OCI-M2 (cell line): ENCODE results near the gene KCNQ1.

ENCODE experiments used
- DNase-seq: peaks from one replicate; lab custom pipeline; 2025; ENCODE audit not compliant: unreplicated experiment; lab: John Stamatoyannopoulos, UW

The KCNQ1 gene

DNA sequence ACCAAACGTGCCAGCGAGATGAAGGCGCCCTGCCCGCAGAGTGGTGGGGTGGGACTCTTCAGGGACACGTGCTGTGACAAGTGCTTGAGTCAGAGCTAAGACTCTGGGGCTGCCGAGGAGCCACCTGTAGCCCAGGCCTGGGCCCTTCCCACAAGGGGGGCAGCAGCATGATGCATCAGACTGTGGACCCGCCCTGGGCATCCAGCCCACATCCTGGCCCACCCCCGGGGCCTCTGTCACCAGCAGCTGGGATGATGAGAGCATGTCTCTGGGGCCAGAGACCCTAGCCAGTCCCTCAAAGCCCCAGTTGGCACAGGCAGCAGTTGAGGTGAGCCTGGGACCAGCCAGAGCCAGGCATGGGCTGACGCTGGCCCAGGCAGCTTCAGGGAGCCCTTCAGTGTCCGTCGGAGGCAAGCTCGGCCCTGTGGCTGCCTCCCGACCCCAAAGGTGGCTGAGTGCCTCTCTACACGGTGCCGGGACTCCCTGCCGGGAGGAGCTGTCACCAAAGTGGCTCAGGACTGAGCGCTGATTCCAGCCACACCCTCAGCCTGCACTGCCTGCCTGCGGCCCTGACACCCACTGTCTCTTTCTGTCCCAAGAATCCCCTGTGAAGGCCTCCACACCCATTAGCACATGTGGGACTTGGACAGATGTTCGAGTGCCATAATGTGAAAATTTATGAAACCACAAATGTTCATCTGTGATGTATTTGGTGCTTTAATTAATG is 399.5 kb downstream of the KCNQ1 start:
- no peak for DNase-seq

DNA sequence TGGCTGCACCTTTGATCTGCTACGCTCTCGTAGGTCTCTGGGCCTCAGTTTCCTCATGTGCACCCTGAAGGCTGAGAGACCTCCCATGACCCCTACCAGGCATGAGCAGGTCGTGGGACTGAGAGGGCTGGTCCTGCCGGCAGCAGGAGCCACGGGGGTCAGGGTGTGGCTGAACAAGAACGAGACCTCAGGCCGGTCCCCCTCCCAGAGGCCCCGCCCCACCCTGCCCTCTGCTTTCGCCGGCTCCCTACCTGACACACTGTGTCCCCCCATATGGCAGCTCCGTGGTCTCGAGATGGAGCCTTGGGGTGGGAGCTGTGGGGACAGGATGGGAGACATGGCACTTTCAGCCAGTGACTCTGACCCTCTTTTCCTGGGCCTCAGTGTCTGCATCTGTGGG is 400.2 kb downstream of the KCNQ1 start:
- no peak for DNase-seq

DNA sequence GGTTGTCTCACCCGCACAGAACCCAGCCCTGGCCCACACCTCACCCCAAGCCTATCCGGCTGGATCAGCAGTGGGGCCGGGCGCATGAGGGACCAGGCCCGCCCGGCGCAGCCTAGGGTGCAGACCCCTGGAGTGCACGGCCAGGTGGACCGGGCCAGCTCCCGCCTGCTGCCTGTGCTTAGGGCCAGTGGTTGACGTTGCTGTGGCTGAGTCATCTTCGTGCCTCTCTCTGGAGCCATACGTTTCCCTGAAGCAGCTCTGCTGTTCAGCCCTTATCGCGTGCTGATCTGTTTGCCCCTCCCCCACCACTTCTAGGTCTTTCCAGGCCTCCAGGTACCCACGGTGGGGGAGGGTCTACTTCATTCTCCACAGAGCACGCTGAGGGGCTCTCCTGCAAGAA is 401.2 kb downstream of the KCNQ1 start:
- DNase-seq = no peak

DNA sequence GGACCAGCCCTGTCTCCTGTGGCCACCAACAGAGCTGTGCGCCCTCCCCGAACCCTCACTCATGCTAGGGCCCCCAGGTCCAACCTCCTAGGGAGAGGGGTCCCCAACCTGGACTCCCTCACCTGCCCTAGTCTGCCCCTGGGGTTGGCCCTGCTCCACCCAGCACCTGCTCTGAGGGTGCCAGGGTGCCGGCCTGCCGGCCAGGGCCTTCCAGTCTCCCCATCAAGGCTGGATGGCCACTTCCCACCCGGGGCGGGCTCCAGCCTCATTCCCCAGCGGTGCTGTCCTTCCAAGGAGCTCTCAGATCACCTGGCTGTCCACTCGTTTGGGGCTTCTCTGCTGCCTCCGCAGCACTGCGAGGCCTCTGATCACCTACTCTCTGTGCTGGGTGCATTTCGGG is 401.7 kb downstream of the KCNQ1 start:
- no peak for DNase-seq

DNA sequence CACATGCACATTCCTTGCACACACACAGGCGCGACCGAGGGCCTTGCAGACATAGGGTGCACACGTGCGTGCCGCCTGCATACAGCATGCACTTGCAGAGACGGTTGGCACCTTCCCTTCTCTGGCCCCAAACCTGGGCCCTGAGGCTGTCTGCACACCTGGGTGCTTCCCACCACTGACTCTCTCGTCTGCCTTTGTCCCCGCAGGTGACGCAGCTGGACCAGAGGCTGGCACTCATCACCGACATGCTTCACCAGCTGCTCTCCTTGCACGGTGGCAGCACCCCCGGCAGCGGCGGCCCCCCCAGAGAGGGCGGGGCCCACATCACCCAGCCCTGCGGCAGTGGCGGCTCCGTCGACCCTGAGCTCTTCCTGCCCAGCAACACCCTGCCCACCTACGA is 402.8 kb downstream of the KCNQ1 start:
- no peak for DNase-seq

DNA sequence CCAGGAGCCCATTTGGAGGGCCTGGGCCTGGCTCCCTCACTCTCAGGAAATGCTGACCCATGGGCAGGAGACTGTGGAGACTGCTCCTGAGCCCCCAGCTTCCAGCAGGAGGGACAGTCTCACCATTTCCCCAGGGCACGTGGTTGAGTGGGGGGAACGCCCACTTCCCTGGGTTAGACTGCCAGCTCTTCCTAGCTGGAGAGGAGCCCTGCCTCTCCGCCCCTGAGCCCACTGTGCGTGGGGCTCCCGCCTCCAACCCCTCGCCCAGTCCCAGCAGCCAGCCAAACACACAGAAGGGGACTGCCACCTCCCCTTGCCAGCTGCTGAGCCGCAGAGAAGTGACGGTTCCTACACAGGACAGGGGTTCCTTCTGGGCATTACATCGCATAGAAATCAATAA is 403.7 kb downstream of the KCNQ1 start:
- DNase-seq = no peak

DNA sequence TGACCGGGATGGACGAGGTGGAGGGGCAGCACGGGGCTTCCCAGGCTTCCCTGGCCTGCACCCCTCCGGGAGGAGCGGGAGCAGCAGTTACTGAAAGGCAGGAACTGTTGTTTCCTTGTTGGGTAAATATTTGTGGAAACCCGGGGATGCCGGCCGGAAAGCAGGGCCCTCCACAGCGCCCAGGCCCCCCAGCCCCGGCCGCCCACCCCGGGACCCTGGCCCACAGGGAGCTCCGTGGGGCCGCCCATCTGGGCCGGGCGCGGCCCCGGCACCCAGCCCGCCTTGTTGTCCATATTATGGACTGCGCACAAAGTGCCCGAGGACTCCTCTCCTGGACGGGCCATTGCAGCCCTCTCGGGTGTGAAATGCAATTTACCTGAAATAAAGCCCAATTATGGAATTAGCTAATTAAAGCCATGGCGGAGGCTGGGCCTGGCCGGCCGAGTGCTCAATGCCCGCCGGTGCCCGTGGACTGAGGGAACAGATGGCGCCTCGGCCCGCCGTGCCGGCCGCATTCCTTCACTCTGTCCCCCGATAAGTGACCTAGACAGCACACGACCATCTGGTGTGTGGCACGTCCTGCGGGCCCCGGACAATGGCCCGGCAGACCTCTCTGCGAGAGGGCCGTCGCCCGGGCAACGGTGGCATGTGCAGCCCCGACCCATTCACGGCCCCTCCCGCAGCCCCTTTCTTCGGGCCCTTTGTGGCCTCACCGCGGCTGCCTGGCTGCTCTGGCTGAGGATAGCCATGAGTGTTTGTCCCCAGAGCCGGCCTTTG is 405.4 kb downstream of the KCNQ1 start:
- DNase-seq = no peak

DNA sequence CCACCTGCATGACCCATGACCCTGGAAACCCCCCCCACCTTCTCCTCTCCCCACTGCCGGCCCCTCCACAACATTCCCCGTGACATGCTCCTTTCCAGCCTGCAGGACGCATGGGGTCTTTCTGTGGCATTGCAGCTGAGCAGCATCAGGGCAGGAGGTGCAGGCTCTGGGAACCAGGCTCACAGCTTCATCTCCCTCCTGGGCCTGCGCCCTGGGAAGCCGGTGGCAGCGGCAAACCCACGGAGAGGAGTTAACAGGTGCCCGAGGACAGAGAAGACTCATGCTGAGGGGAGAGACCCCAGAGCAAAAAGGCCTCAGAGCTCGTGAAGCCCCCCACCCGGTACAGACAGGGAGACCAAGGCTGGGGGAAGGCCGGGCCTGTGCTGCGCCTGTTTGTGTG is 408.6 kb downstream of the KCNQ1 start:
- no peak for DNase-seq

DNA sequence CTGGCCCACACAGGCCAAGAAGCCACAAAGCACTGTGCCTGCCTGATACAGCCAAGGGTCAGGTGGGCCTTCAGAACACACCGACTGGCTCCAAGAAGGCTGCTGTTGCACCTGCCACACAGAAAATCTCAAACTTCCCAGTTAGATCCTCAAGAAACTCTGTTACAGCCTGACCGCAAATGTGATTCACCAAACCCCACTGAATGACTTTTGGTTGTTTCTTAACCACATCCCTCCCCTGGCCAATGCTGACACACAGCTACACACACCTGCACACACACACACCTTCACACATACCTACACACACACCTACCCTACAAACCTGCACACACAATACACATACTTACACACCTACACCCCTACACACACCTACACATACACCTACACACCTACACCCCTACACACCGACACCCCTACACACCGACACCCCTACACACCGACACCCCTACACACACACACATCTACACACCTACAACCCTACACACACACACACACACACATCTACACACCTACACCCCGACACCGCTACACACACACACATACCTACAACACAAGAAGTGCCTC is 409.3 kb downstream of the KCNQ1 start:
- DNase-seq = no peak

DNA sequence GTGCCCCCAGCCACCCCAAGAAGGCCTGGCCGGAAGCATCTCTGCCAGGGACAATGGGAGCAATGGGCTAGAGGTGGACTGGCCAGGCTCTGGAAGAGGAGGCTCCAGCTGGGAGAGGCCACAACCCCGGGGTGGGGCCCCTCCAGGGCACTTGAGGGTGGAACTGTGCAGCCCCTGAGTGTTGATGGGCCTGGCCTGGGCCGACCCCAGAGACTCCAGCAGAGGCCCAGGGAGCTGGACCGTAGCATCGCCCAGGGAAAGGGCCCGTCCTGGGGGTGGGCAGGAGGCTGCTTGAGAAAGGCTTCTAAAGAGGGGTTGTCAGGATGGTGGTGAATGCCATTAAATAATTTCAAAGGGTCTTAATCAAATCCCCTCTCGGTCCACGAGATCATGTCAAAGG is 410.4 kb downstream of the KCNQ1 start:
- no peak for DNase-seq

DNA sequence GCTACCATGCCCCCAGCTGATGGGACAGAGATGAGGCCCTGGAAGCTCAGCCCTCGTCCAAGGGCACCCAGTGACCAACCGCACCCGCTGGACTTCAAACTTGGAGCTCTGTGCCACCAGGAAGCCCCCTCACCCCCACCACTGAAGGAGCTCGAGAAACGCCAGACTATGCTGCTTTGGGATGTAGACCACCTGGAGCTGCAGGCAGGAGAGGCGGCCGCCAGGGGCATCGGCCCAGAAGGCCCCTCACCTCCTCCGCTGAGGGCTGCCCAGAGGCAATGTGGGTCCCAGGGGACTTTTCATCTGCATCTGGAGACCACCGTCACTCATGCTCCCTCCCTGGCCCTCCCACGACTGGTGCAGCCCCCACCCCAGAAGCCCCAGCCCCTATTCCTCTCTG is 412.5 kb downstream of the KCNQ1 start:
- DNase-seq = no peak

DNA sequence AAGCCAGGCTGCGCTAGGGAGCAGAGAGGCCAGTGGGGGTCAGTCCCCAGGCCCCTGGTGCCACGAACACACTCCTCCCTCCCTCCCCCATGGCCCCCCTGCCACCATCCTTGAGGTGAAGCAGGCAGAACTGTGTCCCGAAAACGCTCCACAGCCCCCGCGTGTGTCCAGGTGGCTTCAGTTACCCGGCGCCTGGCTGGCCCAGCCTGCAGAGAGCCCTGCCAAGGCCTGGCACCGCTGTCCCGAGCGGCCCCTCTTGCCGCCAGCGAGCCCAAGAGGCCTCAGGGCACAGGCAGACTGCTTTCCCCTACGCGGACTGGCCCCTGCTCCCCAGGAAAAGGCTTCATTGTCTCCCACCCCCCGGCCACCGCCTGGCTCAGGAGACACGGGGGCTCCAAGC is 413.1 kb downstream of the KCNQ1 start:
- no peak for DNase-seq

DNA sequence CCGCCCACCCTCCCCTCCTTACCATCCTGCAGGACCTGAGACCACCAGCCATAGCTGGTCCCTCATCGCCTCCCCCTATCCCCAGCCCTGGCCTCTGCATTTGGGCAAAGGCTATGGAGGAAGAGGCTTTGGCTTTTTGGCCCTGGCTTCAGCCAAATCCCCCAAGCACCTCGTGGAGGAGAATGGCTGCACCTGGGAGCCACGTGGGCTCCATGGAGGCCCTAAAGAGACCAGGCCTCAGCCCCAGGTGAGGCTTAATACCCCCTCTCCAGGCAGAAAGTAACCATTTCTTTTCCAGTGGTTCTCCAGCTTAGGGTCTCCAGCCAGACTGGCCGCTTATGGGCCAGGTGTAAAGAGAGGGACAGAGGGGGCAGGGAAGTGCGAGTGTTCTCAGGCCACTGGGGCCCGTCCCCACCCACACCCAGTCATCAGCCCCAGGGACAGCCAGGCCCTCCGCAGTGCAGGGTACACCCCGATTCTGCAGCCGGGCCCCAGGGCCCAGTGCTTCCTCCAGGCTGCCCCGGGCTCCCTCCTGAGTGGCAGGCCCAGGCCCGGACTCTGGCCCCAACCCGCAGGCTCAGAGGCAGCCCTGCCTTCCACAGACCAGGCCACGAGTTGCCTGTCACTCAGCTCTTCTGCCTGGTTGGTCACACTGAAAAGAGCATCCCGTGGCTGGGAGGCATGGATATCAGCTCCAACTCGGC is 414.3 kb downstream of the KCNQ1 start:
- DNase-seq = no peak

DNA sequence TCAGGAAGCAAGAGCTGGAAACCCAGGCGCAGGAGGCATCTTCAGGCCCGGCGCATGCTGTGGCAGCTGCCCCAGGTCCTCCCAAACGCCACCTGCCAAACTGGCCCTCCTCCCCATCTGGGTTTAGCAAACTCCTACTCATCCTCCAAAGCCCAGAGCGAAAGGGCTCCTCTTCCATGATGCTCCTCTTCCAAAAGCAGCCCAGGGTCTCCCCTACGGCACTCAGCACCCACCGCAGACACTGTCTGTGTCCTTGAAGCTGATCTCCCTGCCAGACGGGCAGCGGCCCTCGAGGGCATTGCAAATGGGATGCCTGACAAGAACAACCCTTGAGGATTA is 414.9 kb downstream of the KCNQ1 start:
- no peak for DNase-seq

DNA sequence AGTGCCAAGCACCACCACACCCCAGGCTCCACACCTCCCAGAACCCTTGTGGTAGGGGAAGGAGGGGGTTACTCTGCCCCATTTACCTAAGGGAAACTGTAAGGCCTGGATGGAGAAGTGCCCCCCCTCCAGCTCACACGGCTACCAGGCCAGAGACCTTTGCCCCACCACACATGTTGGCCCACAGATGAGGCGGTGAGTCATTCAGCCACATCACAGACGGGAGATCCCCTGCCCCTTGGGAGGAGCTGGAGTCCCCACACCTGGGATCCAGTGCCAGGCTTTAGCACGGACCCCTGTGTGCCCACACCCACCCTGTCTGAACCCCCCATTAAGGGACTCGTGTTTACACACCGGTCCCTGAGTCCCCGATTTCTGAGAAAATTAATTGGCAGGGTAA is 415.8 kb downstream of the KCNQ1 start:
- DNase-seq = no peak

DNA sequence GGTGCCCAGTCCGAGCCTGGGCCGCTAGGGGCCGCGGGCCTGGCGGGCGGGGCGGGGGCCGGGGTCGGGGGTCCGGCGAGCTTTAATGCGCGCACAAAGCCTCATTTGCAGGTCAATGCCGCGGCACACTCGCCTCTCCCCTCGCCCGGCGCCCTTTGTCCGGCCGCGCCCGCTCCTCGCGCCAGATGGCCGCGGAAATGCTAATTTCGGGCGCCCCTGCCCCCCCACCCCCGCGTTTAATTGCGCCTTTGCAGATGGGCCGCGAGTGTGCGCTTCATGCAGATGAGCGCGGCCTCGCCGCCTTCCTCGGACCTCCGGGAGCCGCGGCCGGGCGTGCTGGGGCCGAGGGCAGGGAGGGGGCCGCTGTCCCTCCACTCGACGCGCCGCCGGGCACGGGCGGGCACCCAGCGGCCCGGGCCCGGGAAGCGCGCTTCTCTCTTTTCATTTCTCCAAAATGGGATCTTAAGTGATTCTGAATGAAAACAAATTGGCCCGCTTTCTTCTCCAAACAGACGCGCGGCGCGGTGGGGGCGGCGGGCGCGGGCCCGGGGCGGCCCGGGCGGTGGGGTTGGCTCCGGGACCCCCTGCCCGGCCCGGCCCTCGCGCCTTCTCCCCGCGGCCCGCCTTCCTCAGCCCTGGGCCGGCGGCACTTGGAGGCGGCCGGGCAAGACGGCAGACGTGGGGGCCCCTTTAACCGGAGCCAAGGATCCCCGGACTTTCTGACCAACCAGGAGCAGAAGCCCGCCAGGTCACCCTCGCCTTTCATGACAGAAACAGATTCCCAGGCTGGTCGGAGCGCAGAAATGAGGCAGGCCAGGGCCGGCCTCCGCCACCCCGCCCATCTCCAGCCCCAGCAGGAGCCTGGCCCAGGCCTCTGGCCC is 417.8 kb downstream of the KCNQ1 start:
- no peak for DNase-seq

DNA sequence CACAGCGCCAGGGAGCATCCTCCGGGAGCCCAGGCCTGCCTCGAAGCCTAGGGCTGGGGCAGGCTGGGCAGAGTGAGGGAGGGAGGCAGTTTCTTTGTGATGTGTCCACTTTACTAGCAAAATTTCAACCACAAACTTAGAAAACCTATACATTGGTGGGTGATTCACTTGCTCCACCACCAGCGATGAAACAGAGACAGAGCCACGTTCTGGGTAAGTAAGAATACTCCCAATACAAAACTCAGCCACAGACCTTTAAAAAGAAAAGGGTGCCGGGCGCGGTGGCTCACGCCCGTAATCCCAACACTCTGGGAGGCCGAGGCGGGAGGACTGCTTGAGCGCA is 418.4 kb downstream of the KCNQ1 start:
- no peak for DNase-seq

DNA sequence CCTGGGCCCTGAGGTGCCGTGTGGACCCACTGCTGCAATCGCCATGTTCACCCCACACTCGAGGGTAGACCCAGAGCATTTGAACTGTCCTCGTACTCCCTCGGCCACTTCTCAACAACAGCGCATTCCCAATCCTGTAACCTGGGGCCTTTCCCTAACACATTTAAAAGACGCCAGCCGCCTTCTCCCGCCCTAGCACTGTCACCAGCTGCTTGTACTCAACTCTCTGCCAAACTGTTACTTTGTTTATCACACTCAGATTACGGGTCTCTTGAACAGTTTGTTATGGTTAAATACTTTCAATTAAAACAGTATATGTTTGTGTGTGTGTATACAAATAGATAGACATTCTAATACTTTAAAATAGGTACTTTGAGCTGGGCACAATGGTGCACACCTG is 420.1 kb downstream of the KCNQ1 start:
- DNase-seq = no peak

DNA sequence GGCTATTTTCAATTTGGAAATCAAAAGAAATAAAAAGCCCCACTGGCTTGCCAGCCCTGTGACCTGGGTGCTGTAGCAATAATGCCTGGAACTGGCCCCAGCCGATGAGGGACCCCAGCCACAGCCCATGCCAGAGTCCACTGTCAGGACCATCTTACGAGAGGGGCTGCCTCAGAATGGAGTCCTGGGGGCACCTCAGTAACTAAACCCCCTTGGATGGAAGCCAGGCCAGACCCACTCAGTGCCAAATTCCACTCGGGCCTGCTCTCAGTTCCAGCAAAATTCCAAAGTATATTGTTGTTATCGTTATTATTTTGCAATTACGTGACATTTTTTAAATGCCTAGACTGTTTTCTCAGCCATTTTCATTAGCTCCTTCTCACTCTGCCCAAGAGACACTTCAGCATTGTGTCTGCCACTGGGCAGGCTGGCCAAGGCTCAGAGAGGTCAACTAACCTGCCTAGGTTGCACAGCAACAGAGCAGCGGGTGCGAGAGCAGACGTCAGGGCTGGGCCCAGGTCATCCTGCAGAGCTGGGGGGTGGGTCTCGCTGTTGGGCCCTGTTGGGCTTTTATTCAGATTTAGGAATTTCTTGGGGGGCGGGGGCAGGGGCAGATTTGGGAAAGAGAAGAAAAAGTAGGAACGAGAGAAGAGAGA is 421.2 kb downstream of the KCNQ1 start:
- DNase-seq = no peak

DNA sequence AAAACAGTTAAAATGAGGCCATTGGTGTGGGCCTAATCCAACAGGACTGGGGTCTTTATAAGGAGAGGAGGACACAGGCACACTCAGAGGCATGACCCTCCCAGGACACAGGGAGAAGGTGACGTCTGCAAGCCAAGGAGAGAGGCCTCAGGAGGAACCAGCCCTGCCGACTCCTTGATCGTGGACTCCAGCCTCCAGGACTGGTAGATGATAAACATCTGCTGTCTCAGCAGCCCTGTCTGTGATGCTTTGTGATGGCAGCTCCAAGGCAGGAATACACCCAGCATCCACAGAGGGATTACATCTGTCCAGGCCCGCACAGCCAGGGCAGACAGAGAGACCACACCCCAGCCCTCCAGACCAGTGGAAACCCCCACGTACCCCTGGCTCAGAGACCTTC is 422.3 kb downstream of the KCNQ1 start:
- no peak for DNase-seq
